ENCODE measurements around the gene ARL6IP4.
"Not testable (repeated sequence)": the region's sequence is repeated elsewhere in the genome, so short reads cannot be mapped to it uniquely, and the experiment has no call there.

ARL6IP4 gene

DNA sequence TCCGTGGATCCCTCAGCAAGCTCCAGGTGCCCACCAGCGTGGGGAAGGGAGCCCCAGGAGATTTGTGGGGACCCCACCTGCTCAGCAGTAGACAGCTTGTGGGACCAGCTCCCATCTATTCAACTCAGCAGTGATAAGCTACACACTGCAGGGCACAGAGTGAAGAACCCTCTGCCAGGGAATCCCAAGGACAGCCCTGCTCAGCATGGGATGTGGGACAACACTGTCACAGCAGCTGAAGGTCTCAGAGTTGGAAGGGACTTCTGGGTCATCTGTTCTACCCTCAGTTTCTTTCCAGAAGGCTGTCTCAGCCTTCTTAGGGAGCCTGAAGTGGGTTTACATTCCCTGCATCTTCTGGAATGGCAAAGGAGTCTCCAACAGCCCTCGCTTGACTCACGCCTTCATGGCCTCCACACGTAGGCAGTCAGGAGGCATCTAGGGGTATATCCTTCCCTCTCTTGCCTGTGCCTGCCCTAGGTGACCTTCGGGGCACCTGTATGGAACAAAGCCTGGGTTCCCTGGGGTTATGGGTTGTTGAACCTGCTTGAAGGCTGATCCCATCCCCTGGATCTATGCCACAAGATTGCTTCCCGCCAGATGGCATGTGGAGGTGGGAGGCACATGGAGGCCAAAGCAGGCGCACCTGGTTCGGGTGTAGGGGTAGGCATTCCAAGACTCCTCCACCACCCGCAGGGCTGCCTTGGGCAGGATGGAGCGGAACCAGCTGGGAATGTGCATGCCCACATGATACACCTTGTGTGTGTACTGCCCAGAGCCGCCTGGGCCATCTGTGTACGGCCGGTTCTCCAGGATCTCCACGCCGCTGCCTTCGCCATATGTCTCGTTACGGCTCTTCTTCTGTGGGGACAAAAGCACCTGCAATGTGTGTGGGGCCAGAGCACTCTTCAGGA is 33.0 kb downstream of the ARL6IP4 start:
- no peak for DNase-seq

DNA sequence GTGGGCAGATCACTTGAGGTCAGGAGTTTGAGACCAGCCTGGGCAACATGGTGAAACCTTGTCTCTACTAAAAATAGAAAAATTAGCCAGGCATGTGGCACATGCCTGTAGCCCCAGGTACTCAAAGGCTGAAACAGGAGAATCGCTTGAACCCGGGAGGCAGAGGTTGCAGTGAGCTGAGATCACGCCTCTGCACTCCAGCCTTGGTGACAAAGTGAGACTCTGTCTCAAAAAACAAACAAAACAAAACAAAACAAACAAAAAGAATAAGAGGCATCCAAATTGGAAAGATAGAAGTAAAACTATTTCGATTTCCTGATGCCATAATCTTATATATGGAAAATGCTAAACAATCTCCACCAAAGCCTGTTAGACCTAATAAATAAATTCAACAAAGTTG is 34.0 kb downstream of the ARL6IP4 start:
- not testable (repeated sequence) for DNase-seq

DNA sequence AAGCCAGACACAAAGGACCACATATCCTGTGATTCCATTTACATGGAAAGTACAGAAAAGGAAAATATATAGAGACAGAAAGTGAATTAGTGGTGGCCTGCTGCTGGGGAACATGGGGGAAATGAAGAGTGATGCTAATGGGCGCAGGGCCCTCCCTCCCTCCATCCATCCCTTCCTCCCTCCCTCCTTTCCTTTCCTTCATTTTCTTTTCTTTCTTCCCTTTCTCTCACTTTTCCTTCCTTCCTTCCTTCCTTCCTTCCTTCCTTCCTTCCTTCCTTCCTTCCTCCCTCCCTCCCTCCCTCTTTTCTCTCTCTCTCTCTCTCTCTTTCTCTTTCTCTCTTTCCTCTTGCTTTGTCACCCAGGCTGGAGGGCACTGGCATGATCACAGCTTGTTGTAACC is 37.3 kb downstream of the ARL6IP4 start:
- no peak for DNase-seq

GRCh38 chr12:123019841-123020138 is 39.3 kb downstream of the ARL6IP4 start:
- no peak for DNase-seq

DNA sequence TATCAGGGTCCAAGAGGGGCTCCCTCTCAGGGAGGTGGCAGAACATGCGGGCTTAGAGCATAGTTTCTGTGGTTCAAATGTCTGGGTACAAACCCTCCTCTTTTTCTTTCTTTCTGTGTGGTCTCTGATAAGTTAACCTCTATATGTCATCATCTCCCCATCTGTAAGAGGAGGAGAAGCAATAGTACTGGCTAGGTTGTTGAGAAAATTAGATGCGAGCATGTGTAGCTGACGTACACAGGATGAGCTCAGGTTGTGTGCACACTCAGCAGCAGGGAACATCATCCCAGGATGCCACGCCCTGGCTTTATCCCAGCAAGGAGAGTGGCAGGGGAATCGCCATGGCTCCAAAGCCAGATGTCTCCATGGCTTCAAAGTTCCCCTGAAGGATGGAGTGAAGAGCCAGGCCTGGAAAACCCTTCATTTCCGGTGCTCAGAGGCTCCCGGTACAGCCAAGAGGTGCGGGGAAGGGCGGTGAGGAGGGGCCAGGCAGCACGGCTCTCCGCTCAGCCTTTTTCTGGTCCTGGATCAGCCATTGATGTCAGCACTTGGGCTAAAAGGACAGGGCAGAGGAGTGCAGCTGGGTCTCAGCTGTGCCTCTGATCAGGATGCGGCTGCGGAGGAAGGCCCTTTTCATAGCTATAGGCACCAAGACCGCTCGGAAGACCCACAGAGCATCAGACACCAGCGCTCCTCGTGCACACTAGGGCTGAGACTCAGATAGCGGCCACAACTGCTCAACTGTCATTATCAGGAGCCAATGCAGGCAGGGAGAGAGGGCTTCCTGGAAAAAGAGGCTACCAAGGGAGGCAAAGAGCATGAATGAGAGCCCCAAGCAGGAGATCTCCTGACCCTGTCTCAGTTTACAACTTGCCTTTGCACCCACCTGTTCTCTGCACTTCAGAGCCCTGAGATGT is 41.5 kb downstream of the ARL6IP4 start:
- DNase-seq = no peak

- DNase-seq = no peak
Measured at GRCh38 chr12:123022846-123023245, 42.4 kb downstream of the ARL6IP4 start.

DNA sequence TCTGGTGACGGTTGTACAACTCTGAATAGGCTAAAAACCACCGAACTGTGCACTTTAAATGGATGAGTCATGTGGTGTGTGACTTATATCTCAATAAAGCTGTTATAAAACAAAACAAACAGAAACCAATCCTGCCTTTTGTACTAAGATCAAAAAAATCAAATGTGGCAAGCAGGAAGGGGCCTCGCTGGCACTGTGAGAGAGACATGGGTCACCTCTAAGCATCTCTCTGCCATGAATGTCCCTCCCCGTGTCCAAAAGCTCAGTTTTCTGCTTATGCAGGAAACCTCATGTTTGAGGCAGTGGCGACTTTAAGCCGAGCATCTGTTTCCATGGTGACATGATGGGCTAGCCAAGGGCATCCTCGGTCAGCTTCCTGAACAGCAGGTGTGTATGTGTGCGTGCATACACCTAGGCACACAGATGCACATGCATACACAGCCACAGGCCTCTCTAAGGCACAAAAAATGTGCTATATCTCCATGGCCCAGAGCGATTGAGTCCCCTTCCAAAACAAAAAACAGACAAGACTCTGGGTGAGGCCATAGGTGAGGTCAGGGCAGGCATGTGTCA is 44.4 kb downstream of the ARL6IP4 start:
- DNase-seq = no peak

GRCh38 chr12:123026094-123026853 is 45.8 kb downstream of the ARL6IP4 start:
- DNase-seq = no peak

DNA sequence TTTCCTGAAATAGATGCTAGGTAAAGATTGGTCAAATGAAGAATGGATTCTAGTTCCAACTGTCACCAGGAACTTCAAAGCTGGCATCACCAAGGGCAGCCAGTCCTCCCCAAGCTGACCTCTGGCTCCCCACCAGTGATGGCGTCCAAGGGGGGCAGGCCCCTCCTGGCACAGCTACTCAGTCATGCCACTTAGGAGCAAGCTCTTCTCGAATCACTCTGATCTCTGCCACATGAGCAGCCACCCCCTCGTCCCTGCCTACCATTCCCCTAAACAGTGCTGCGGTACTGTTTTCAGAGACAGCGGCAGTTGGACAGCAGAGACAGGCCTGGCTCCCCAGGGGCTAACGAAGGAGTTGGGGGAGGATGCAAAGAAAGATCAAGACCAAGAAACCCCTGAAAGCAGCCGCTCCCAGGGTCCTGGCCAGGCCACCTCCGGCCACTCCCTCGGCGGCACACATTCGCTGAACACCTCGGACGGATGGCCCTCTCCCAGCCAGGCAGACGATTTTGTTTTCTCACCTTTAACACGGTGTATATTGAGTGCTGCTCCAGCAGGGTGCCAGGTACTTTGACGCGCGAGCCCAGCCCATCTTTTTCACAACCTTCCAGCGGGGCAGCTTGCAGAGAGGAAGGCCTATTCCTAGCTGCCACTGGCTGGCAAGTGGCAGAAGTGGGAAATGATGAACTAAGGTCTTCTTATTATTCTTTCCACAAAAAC is 47.4 kb downstream of the ARL6IP4 start:
- DNase-seq = no peak

DNA sequence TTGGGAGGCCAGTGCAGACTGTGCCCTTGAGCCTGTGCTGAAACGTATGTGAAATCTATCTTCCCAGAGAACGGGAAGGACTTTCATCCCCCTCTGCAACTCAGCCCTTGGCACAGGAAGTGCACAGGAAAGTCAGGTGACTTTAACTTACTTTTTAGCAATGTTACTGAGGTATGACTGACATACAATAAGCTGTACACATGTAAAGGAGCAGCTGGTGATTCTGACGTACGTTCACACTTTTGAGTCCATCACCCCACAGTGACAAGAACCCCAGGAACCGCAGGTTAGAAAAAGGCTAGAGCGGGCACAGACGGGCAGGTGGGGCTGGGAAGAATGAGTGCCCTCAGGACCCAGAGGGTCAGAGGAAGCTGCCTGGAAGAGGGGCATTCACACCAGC is 48.0 kb downstream of the ARL6IP4 start:
- no peak for DNase-seq

- DNase-seq = no peak
Measured at GRCh38 chr12:123029550-123029949, 49.1 kb downstream of the ARL6IP4 start.

DNA sequence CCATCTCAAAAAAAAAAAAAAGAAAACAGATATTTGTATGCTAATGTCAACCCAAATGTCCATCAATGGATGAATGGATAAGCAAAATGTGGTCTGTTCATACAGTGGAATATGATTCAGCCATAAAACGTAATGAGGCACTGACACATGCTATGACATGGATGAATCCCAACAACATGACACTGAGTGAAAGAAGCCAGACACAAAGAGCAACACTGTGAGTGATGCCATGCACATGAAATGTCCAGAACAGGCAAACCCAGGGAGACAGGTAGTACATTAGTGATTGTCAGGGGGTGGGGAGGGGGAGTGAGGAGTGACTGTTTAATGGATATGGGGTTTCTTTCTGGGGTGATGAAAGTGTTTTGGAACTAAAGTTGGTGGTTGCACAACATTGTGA is 50.2 kb downstream of the ARL6IP4 start:
- DNase-seq = no peak

DNA sequence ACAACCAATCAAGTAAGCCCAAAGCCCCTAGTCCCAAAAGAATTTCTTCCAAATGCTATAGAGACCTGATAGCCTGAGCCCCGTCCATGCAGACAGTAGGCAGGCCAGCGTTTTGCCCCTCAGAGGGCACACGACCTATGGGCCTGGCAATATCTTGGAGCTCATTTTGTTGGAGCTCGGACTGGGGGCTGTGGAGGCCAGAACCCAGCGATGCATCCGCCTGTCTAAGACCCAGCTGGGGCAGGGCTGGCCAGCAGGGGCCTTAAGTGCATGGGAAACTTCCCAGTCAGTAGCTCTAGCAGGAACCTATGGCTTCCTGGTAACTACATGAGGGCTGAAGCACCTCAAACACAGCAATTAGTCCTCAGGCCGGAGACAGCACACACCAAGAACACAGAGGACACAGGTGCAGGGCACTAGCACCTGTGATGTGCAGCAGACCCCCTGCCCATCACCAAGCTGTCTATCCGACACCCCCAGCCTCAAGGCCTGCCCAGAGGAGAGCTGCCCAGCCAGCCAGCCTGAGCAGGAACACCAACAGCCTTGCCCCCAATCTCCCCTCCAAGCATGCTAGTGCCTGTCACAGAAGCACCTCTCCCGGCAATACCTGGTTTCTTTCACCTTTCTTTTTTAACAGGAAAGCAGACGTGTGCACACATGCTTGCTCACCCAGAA is 50.8 kb downstream of the ARL6IP4 start:
- no peak for DNase-seq
